ENCODE data around the gene EYS.

Gene EYS

GRCh38 chr6:64270083-64270482 lies 1436.9 kb downstream of the EYS start:
- TF ChIP-seq PPARA (CRISPR knock-in tag; IDR thresholded peaks at IDR 0.05; ENCODE audit: borderline replicate concordance) (no peak), TSHZ2 (CRISPR knock-in tag; IDR thresholded peaks at IDR 0.05) (no peak)
- no peak for ATAC-seq

- TF ChIP-seq SNAI2 (CRISPR knock-in tag; IDR thresholded peaks at IDR 0.05), result no peak
- TF ChIP-seq BACH2 (CRISPR knock-in tag; IDR thresholded peaks at IDR 0.05; ENCODE audit: borderline replicate concordance), result no peak
- TF ChIP-seq CSDC2 (CRISPR knock-in tag; IDR thresholded peaks at IDR 0.05), result no peak
- TF ChIP-seq ZNF565 (CRISPR knock-in tag; conservative IDR thresholded peaks at IDR 0.05; ENCODE audit: low read depth), result no peak
- no peak for TF ChIP-seq ZNF8 (CRISPR knock-in tag; IDR thresholded peaks at IDR 0.05)
- no peak for TF ChIP-seq RARB (CRISPR knock-in tag; IDR thresholded peaks at IDR 0.05)
- TF ChIP-seq ZC3H10 (CRISPR knock-in tag; IDR thresholded peaks at IDR 0.05), result no peak
- no peak for TF ChIP-seq ISL1 (CRISPR knock-in tag; IDR thresholded peaks at IDR 0.05)
- no peak for TF ChIP-seq ZFP30 (CRISPR knock-in tag; IDR thresholded peaks at IDR 0.05)
- TF ChIP-seq TCF4 (CRISPR knock-in tag; IDR thresholded peaks at IDR 0.05; ENCODE audit: borderline replicate concordance), result no peak
- TF ChIP-seq OSR1 (CRISPR knock-in tag; IDR thresholded peaks at IDR 0.05), result no peak
- TF ChIP-seq ZFP3 (CRISPR knock-in tag; IDR thresholded peaks at IDR 0.05), result no peak
- no peak for ATAC-seq
Observed at GRCh38 chr6:64266351-64266821, 1440.6 kb downstream of the EYS start.

- no peak for ATAC-seq
- TF ChIP-seq RARB (CRISPR knock-in tag; IDR thresholded peaks at IDR 0.05) (no peak), POU6F1 (CRISPR knock-in tag; IDR thresholded peaks at IDR 0.05; ENCODE audit: borderline replicate concordance, low read depth) (no peak), ZNF70 (CRISPR knock-in tag; IDR thresholded peaks at IDR 0.05) (no peak), PATZ1 (CRISPR knock-in tag; IDR thresholded peaks at IDR 0.05; ENCODE audit: borderline replicate concordance) (no peak), ISL1 (CRISPR knock-in tag; IDR thresholded peaks at IDR 0.05) (no peak), ESRRG (CRISPR knock-in tag; IDR thresholded peaks at IDR 0.05) (no peak)
Observed at GRCh38 chr6:64263778-64264177, 1443.2 kb downstream of the EYS start.

GRCh38 chr6:64259372-64259771 lies 1447.7 kb downstream of the EYS start:
- no peak for ATAC-seq
- TF ChIP-seq ARNTL (CRISPR knock-in tag; IDR thresholded peaks at IDR 0.05; ENCODE audit: borderline replicate concordance, low read depth) (no peak), GLIS3 (CRISPR knock-in tag; IDR thresholded peaks at IDR 0.05) (no peak), ZFP30 (CRISPR knock-in tag; IDR thresholded peaks at IDR 0.05) (no peak), ISL1 (CRISPR knock-in tag; IDR thresholded peaks at IDR 0.05) (no peak), TOX (CRISPR knock-in tag; IDR thresholded peaks at IDR 0.05; ENCODE audit: borderline replicate concordance) (no peak)

GRCh38 chr6:64258752-64259151 lies 1448.3 kb downstream of the EYS start:
- no peak for TF ChIP-seq PPARA (CRISPR knock-in tag; IDR thresholded peaks at IDR 0.05; ENCODE audit: borderline replicate concordance)
- TF ChIP-seq ESRRG (CRISPR knock-in tag; IDR thresholded peaks at IDR 0.05), result no peak
- TF ChIP-seq TOX (CRISPR knock-in tag; IDR thresholded peaks at IDR 0.05; ENCODE audit: borderline replicate concordance), result no peak
- TF ChIP-seq GLIS3 (CRISPR knock-in tag; IDR thresholded peaks at IDR 0.05), result no peak
- no peak for TF ChIP-seq ZNF565 (CRISPR knock-in tag; conservative IDR thresholded peaks at IDR 0.05; ENCODE audit: low read depth)
- no peak for TF ChIP-seq ISL1 (CRISPR knock-in tag; IDR thresholded peaks at IDR 0.05)
- TF ChIP-seq TSHZ2 (CRISPR knock-in tag; IDR thresholded peaks at IDR 0.05), result no peak
- no peak for TF ChIP-seq ZNF70 (CRISPR knock-in tag; IDR thresholded peaks at IDR 0.05)
- no peak for ATAC-seq

All from SK-N-SH treated with all-trans-retinoic acid at 6 μM for 48 hours (cell line).